Muscle of leg (tissue), 11 donors: ENCODE results near the gene PPP1R1B. TPM values are rescaled to one million over a fixed set of nuclear protein-coding genes. Genes with fewer than 3 reads are reported as not detected.

Experiments used
- DNase-seq: peaks from one replicate; pipeline ENCODE4 v3.0.0; 2013
- H3K27ac ChIP-seq: one replicate; pipeline ENCODE4 v1.5.1; 2013; ENCODE audit warnings: mild to moderate bottlenecking, low read length, control low read depth
- H3K27me3 ChIP-seq: one replicate; pipeline ENCODE4 v1.6.1; 2013; ENCODE audit warnings: low read length; ENCODE audit not compliant: control insufficient read depth, insufficient read depth
- H3K36me3 ChIP-seq: one replicate; pipeline ENCODE4 v1.6.1; 2013; ENCODE audit warnings: low read length; ENCODE audit not compliant: control insufficient read depth, insufficient read depth
- H3K4me1 ChIP-seq: one replicate; pipeline ENCODE4 v1.6.1; 2013; ENCODE audit warnings: low read length; ENCODE audit not compliant: control insufficient read depth, insufficient read depth
- H3K4me3 ChIP-seq: one replicate; pipeline ENCODE4 v1.5.1; 2013; ENCODE audit warnings: low read length, control low read depth
- H3K9me3 ChIP-seq: replicated peaks from 2 replicates; pipeline ENCODE4 v1.6.1; 2013; ENCODE audit warnings: low read depth, low read length; ENCODE audit not compliant: control insufficient read depth
- WGBS: methylation state at CpG from one replicate; pipeline ENCODE4 v1.1.5; 2013; ENCODE audit warnings: missing lambda C conversion rate; ENCODE audit not compliant: insufficient coverage; 5-methylcytosine and 5-hydroxymethylcytosine counted together
- polyA plus RNA-seq, 8 donors: library from polyadenylated mRNA; unstranded; fragments of 120-200 nt; gene quantifications; one replicate each; pipeline versions ENCODE4 v1.2.1 to v1.2.3, GENCODE V29; 2013; ENCODE audit warnings: inconsistent platforms in 1 of 8, low replicate concordance in 1 of 8; ENCODE audit not compliant: insufficient read length in 8 of 8, insufficient read depth in 1 of 8
- total RNA-seq: library from RNA; stranded (reverse); fragments of 120-200 nt; gene quantifications from one replicate; pipeline ENCODE4 v1.2.4, GENCODE V29; 2013

Gene PPP1R1B
- total and polyA plus RNA-seq, 9 donors = 0.56 to 2.9 (median 1.6) TPM

- peaks cover 94% of the 10 kb centered on the region for H3K27me3 ChIP-seq
- H3K27ac ChIP-seq = no peak overlapping the region
- no peaks in the 10 kb centered on the region for H3K9me3 ChIP-seq
- no peak for DNase-seq
- no peaks in the 10 kb centered on the region for H3K36me3 ChIP-seq
- H3K4me3 ChIP-seq = no peak overlapping the region
- 0% methylated on average over 5 of the region's 40 CpGs for WGBS
- H3K4me1 ChIP-seq = peaks cover 31% of the 10 kb centered on the region
These were observed 19.5 kb upstream of the PPP1R1B start for GRCh38 chr17:39607057-39607850.

GRCh38 chr17:39607851-39608130 lies 19.0 kb upstream of the PPP1R1B start, which contains the start of gene NEUROD2:
Gene NEUROD2, minus strand, starts transcription at chr17:39607920. Its CDS starts 1,321 bp downstream, at chr17:39606599.
- H3K4me3 ChIP-seq = no peak within 1 kb of the TSS
- H3K36me3 ChIP-seq = no peaks in the 10 kb centered on the region
- WGBS = 2% methylated on average over 11 of the region's 20 CpGs
- no peak within 1 kb of the TSS for H3K27ac ChIP-seq
- peaks cover 31% of the 10 kb centered on the region for H3K4me1 ChIP-seq
- DNase-seq = no peak
- H3K27me3 ChIP-seq = peaks cover 94% of the 10 kb centered on the region
- H3K9me3 ChIP-seq = no peaks in the 10 kb centered on the region

- H3K4me3 ChIP-seq = no peak overlapping the region
- peaks cover 94% of the 10 kb centered on the region for H3K27me3 ChIP-seq
- no peak overlapping the region for H3K27ac ChIP-seq
- no peaks in the 10 kb centered on the region for H3K9me3 ChIP-seq
- H3K4me1 ChIP-seq = peaks cover 31% of the 10 kb centered on the region
- 8% methylated on average over 2 of the region's 15 CpGs for WGBS
- no peaks in the 10 kb centered on the region for H3K36me3 ChIP-seq
- no peak for DNase-seq
These were observed 18.4 kb upstream of the PPP1R1B start for GRCh38 chr17:39608142-39608981.

- WGBS = 72% methylated on average over 4 of the region's 4 CpGs
- Histone ChIP-seq H3K4me1 (peaks cover 31% of the 10 kb centered on the region), H3K27me3 (peaks cover 91% of the 10 kb centered on the region), H3K9me3 (no peaks in the 10 kb centered on the region), H3K4me3 (no peak overlapping the region), H3K36me3 (no peaks in the 10 kb centered on the region), H3K27ac (no peak overlapping the region)
- no peak for DNase-seq
These were observed 17.2 kb upstream of the PPP1R1B start for GRCh38 chr17:39609416-39610025.

- Histone ChIP-seq H3K9me3 (no peaks in the 10 kb centered on the region), H3K36me3 (no peaks in the 10 kb centered on the region), H3K27ac (no peak overlapping the region), H3K27me3 (peaks cover 88% of the 10 kb centered on the region), H3K4me1 (peaks cover 13% of the 10 kb centered on the region), H3K4me3 (no peak overlapping the region)
- WGBS = 72% methylated on average over 2 of the region's 9 CpGs
- DNase-seq = no peak
These were observed 15.2 kb upstream of the PPP1R1B start for GRCh38 chr17:39611401-39612112.

- Histone ChIP-seq H3K36me3 (no peaks in the 10 kb centered on the region), H3K4me1 (peaks cover 7% of the 10 kb centered on the region), H3K4me3 (no peak overlapping the region), H3K27ac (no peak overlapping the region), H3K9me3 (no peaks in the 10 kb centered on the region), H3K27me3 (peaks cover 88% of the 10 kb centered on the region)
- WGBS = no CpG with 5 or more reads among the region's 22 CpGs
- DNase-seq = no peak
These were observed 14.4 kb upstream of the PPP1R1B start for GRCh38 chr17:39612291-39612894.

- Histone ChIP-seq H3K27ac (no peak overlapping the region), H3K9me3 (no peaks in the 10 kb centered on the region), H3K36me3 (no peaks in the 10 kb centered on the region), H3K4me1 (peaks cover 4% of the 10 kb centered on the region), H3K4me3 (no peak overlapping the region), H3K27me3 (peaks cover 84% of the 10 kb centered on the region)
- WGBS = 66% methylated on average over 5 of the region's 7 CpGs
- DNase-seq = no peak
These were observed 13.8 kb upstream of the PPP1R1B start for GRCh38 chr17:39612935-39613464.

- DNase-seq = no peak
- no CpG with 5 or more reads among the region's 3 CpGs for WGBS
- Histone ChIP-seq H3K27me3 (peaks cover 77% of the 10 kb centered on the region), H3K27ac (no peak overlapping the region), H3K36me3 (no peaks in the 10 kb centered on the region), H3K9me3 (no peaks in the 10 kb centered on the region), H3K4me3 (no peak overlapping the region), H3K4me1 (peaks cover 12% of the 10 kb centered on the region)
These were observed 12.1 kb upstream of the PPP1R1B start for GRCh38 chr17:39614545-39615157.

- 44% methylated on average over 5 of the region's 6 CpGs for WGBS
- Histone ChIP-seq H3K36me3 (no peaks in the 10 kb centered on the region), H3K4me1 (peaks cover 12% of the 10 kb centered on the region), H3K4me3 (no peak overlapping the region), H3K9me3 (no peaks in the 10 kb centered on the region), H3K27ac (no peak overlapping the region), H3K27me3 (peaks cover 73% of the 10 kb centered on the region)
- DNase-seq = no peak
These were observed 11.3 kb upstream of the PPP1R1B start for GRCh38 chr17:39615434-39615833.
